ENCODE data around the gene SPO11.

Gene SPO11

GRCh38 chr20:57392512-57393271 lies 63.1 kb downstream of the SPO11 start:
- no peak for TF ChIP-seq CTCF (IDR thresholded peaks at IDR 0.05)

Measured in LNCAP (cell line).